CD4-positive, alpha-beta T cell treated with Interleukin-15 for 4 hours (primary cell): ENCODE results near the gene REXO2.

Experiments used
- DNase-seq: peaks from one replicate; pipeline ENCODE4 v3.0.0-alpha.2; 2020; ENCODE audit warnings: low spot score

REXO2 gene

GRCh38 chr11:114440971-114441763, 1.9 kb downstream of the REXO2 start:
- no peak for DNase-seq

- no peak for DNase-seq
Measured at GRCh38 chr11:114441921-114442320, 2.7 kb downstream of the REXO2 start.

- DNase-seq, result no peak
Measured at GRCh38 chr11:114442536-114442935, 3.3 kb downstream of the REXO2 start.

DNA sequence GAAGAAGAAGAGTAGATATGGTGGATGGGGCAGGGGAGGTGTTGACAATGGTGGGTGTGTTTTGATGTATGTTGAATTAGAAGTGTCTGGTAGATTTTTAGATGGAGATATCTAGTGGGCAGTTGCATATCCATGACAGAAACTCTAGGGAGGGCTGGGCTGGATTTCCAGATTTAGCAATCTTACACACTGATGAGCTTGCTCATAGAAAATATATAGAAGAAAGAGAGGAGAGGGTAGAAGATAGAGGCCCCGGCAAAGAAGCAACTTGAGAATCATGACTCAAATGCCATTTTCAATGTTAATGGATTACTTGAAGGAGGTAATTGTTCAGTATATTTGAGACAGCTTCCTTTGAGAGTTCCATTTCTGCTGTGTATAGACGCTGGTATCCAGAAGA, 8.2 kb downstream of the REXO2 start:
- DNase-seq, result no peak

- DNase-seq, result no peak
Measured at GRCh38 chr11:114447892-114448291, 8.6 kb downstream of the REXO2 start.

DNA sequence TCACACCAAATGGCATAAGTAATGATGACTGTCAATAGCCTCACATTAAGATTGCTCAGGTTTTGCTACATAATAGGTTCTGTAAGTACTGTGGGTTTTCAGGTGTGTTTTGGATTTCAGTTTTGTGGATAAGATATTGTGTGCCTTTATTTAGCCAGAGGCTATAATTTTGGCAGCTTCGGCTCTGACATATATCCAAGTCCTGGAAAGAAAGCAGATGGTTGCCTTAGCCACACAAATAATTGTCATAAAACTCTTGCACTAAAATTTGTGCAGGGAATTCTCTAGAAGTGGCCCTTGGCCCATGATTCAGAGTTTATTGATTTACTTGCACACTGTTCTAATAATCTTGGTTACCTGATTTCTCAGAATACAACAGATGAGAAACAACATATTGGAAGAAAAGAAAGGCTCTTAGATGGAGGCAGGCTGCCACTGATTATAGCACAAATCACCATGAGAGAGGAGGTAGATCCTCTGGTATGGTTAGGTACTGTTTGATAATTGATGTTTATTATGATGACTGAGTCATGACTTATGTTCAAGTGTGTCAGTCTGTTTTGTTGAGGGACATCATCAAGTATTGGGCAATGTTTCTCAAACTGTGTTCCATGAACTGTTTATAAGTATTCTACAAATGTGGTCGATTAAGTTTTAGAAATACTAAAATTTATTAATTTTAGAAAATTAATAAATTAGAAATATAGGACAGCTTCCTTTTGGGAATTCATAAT, 9.6 kb downstream of the REXO2 start:
- no peak for DNase-seq

- no peak for DNase-seq
Measured at GRCh38 chr11:114449845-114450244, 10.6 kb downstream of the REXO2 start.

GRCh38 chr11:114452399-114452798, 13.1 kb downstream of the REXO2 start:
- DNase-seq, result no peak

- DNase-seq, result no peak
Measured at GRCh38 chr11:114463999-114464398, 24.7 kb downstream of the REXO2 start.

GRCh38 chr11:114466742-114467141, 27.5 kb downstream of the REXO2 start:
- no peak for DNase-seq

DNA sequence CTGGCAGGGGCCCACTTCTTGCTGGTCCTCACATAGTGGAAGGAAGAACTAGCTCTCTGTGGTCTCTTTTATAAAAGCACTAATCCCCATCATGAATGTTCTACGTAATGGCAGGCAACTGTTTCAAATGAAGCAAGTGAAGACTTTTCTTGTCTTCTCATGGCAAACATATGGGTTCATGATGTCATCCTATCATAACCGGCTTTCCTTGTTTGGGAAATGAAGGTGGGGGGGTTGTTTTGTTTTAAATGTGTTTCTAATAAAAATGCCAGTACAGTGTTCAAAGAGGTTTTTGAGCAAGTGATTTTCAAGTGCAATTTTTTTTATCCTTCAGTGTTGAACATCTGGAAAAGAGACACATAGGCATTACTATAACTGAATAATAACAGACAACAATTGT, 33.4 kb downstream of the REXO2 start:
- DNase-seq, result no peak

DNA sequence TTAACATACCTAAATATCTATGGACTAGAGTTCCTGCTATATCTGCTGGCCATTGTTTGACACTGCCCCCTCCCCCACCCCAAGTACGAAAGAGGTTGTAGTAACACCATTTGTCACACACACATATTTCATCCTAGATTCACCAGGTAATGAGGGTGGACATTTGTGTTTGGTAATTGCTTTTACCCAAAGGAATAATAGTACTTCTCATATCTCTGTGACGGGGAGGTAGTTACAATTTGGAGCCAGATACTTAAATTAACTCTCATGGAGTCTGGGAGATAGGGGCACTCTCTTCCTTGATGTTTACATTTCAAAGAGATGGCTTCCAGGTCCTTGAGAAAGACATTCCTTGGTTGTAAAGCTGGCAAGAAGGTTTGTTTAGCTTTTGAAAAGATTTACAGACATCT, 38.7 kb downstream of the REXO2 start:
- DNase-seq, result no peak

- DNase-seq, result no peak
Measured at GRCh38 chr11:114478768-114479167, 39.5 kb downstream of the REXO2 start.

GRCh38 chr11:114479331-114479730, 40.1 kb downstream of the REXO2 start:
- DNase-seq, result no peak

- no peak for DNase-seq
Measured at GRCh38 chr11:114482114-114482513, 42.8 kb downstream of the REXO2 start.

DNA sequence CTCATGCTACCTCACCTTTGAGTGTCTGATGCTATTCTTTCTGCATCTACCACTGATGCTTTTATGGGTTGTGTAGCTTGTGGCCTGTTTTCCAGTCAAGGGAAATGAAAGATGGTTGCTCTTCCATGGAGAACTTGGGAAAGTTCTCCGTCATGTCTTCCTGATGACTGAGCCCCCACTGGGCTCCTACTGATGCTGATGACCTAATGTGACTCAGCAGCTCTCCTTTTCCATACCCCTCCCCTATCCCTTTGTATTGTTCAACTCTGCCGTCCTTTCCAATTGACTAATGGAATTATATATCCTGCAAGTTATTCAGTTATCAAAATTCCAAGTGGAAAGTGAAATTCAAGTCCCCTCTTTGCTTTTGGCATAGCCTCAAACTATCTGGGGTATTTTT, 44.7 kb downstream of the REXO2 start:
- DNase-seq, result no peak

GRCh38 chr11:114496915-114497314, 57.6 kb downstream of the REXO2 start:
- DNase-seq, result no peak

GRCh38 chr11:114499756-114500155, 60.5 kb downstream of the REXO2 start:
- no peak for DNase-seq
